Left renal pelvis (tissue), 4 donors: ENCODE data around the gene CPA1. TPM values are rescaled to one million over a fixed set of nuclear protein-coding genes. Genes with fewer than 3 reads are reported as not detected.

Experiments
- DNase-seq, 4 donors: peaks; one replicate each; pipeline ENCODE4 v3.0.0-alpha.2; 2013; ENCODE audit warnings: low read depth in 4 of 4, low spot score in 3 of 4
- polyA plus RNA-seq, 4 donors: library from polyadenylated mRNA; unstranded; fragments of 120-200 nt; gene quantifications; one replicate each; pipeline ENCODE4 v1.2.1, GENCODE V29; 2013; ENCODE audit not compliant: insufficient read length in 4 of 4

The CPA1 gene
- polyA plus RNA-seq = 1 to 10 TPM; 1.6 to 3.1 (median 2.1) TPM

DNA sequence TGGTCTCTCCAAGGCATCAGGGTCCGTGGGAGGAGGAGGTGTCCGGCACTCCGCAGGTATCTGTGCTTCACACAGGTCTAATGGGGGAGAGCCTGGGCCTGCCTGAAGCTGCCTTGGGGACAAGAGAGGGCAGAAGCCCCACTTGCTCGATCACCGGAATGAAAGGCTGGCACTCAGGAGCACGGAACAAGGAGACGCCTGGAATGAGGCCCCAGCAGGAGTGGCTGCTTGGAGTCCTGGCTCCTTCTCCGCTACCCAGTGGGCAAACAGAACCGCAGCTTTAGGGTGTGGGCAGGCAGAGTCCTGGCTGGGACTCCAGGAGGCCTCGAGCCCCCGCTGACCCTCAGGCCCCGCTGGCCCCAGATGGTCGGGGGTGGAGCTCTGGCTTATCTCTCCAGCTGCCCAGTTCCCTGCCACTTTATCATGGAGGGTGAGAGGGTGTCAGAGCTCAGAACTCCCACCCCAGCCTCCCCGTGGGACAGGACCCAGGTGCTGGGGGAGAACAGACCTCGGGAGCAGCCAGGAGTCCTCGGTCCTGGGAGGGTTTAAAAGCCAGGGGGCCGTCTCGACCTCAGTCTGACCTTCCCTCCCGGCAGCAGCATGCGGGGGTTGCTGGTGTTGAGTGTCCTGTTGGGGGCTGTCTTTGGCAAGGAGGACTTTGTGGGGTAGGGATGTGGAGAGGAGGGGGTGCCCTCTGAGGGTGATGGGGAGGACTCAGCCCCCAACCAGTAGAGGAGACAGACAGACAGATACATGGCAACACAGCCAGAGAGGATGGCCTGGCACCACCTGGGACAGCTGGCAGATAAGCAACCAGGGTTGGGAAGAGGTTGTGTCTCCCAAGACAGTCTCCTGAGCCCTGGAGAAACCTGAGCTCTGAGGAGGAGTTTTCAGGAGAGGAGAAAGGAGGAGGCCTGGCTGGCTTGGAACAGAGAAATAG lies at the start of gene CPA1:
TSS of gene CPA1 (plus strand) at position 574 of the 940 bp plus-strand sequence. CDS start at position 601, 27 bp downstream.
- no peak for DNase-seq

DNA sequence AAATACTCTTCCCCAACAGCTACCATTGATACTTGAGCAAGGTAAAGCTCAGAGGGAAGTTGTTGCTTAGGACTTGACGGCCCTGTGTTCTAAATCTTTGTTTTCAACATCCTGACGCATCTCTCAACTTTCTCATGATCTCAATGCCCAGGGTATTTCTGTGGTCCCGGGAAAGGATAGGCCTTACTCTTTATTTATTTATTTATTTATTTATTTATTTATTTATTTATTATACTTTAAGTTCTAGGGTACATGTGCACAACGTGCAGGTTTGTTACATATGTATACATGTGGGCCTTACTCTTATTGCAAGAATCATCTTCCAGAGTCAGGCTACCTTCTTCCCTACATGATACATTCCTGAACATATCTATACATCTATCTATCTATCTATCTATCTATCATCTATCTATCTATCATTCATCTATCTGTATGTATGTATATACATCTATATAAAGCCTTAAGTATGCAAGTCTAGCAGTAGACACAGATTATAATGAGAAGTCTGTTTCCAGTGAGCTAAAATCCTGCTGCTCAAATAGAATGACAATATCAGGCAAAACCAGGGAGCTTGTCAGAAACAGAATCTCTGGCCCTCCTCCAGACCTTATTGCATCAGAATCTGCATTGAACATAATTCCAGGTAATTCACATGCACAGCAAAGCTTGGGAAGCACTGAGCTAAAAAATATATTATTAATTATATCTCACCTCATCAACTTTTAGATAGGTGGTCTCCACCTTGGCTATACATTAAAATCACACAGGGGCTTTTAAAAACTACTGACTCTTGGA lies 47.8 kb upstream of the CPA1 start:
- no peak for DNase-seq

DNA sequence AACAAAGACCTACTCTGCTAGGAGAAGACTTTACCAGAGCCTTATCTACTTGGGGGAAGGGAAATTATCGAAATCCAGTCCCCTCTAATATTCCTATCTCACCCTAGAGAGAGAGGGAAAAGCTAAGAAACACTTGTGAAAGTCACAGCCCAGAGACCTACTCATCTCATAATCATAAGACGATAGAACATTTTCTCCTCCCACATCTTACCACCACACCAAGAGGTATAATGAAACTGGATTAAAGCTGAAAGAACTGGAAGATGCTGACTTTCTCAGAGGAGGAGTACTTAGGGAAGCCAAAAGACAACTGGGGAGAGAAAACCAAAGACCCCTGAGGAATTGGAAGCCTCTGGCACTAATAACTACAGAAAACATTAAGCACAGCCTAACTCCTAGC lies 46.5 kb upstream of the CPA1 start:
- DNase-seq = no peak

DNA sequence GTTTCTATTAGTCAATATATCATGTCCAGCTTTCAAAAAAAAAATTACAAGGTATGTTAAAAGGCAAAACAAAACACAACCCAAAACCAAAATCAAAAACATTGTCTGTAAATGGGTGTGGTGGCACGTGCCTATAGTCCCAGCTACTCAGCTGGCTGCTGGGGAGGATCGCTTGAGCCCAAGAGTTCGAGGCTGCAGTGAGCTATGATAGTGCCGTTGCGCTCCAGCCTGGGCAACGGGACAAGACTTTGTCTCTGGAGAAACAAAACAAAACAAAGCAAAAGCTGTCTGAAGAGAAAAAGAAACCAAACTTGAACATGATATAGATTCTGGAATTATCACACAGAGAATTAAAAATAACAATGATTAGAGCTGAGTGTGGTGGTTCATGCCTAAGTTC lies 46.0 kb upstream of the CPA1 start:
- no peak for DNase-seq

DNA sequence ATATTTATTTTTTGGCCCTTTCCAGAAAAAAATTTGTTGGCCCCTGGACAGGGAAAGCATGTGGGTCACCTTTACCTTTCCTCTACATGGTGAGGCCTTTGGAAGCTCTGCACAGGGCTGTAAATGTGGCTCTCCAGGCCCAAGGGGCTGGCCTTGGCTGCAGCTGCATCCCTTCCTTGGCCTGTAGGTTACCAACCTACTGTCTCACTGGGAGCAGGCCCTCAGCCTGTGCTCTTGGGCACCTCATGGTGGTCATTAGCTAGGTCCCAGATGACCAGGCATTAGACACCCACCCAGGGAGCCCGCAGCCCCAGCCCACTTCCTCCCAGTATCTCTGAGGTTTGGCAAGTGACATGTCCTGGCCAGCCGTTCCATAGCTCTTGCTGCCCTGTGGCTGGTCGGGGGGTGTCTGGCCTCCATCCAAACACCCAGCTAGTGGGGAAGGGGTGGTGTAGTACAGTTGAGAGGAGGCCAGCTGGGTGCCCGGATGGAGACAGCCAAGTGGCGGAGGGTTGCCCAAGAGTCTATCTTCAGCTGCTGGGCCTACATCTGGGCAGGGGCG lies 42.8 kb upstream of the CPA1 start:
- DNase-seq = no peak

DNA sequence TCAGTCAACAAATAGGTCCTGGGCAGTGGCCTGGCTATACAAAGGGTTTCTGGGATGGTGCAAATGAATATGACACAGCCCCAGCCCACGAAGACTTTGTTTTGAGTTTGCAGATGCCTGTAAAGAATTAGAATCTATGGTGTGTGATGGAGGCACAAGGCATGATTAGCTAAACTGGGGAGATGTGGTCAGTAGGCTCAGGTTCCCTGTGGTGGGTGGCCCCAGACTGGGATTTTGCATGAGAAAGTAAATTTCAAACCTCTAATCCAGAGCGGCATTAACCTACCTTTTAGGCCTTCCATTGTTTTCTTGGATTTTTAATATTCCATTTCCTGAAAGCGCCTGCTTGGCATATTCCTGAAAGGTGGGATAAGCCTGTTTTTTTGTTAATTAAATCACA lies 42.1 kb upstream of the CPA1 start:
- no peak for DNase-seq

DNA sequence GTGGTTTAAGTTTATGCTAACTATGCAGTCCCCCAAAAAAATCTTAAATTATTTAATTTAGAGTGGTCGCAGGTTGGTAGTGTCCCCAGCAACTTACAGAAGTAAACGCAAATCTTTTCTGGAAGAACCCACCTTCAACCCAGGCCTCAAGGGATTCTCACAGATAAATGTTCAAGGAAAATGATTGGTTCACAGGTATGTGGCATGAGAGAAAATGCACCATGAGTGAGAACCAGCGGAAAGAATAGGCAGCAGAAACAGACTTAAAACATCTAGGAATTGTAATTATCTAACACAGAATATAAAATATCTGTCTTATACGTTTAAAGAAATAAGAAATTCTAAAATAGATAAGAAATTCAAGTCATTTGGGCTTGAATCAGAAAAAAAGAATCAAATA lies 38.4 kb upstream of the CPA1 start:
- no peak for DNase-seq

DNA sequence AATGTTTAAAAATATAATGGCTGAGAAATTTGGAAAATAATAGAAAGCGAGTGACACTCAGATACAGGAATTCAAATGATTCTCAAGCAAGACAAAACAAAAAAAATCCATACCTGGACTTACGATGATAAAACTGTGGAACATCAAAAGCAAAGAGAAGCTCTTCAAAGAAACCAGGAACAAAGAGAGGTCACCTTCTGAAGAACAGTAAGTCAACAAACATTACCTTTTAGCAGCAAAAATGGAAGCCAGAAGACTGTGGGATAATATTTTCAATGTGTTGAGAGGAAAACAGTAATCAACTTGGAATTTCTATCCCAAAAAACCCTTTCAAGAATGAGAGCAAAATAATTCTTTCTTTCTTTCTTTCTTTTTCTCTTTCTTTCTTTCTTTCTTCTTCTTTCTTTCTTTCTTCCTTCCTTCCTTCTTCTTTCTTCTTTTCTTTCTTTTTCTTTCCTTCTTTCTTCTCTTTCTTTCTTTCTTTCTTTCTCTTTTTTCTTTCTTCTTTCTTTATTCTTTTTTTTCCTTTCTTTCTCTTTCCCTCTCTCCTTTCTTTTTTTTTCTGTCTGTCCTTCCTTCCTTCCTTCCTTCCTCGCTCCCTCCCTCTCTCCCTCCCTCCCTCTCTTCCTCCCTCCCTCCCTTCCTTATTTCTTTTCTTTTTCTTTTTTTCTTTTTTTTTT lies 37.5 kb upstream of the CPA1 start:
- no peak for DNase-seq

DNA sequence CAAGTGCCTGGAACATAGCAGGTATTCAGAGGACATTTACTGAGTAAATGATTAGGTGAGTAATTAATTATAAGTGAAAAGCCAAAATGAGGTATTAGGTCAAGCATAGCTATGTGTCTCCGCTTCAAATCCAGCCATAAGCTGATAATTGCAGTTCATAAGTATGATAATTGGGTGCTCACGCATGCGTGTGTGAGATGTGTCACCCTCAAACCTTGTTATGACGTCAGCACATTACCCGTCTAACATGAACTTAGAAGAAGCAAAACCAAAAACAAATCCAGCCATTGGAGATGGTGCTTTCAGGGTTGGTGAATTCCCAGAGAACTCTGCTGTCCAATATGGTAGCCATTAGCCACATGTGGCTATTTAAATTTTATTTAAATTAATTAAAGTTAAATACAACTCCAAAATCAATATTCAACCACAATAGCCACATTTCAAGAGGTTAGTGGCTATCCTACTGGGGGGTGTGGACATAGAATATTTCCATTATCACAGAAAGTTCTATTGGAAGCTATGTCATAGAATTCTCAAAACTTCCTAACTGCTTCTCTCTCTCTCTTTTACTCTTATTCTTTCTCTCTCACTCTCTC lies 35.9 kb upstream of the CPA1 start, which contains the start of gene CPA5:
TSS of gene CPA5 (plus strand) at position 546 of the 596 bp plus-strand sequence. CDS start 1,670 bp downstream, outside the sequence.
- no peak for DNase-seq

DNA sequence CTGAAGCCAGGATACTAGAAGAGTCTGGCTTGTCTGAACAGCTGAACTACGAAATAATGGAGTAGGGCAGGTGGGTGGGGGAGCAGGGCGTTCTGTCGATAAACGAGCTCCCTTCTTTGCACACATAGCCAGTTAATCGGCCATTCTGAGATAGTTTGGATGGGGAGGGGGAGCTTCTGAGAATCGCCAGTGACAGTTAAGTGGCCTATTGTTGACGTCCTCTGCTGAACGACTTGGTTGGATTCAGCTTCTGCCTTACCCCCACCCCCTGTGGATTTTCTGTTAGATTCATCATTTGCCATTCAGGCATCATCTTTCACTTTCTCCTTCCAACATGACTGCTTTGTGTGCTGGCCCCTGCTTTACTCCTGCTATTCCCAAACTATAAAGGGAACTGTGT lies 35.2 kb upstream of the CPA1 start:
- DNase-seq = no peak

DNA sequence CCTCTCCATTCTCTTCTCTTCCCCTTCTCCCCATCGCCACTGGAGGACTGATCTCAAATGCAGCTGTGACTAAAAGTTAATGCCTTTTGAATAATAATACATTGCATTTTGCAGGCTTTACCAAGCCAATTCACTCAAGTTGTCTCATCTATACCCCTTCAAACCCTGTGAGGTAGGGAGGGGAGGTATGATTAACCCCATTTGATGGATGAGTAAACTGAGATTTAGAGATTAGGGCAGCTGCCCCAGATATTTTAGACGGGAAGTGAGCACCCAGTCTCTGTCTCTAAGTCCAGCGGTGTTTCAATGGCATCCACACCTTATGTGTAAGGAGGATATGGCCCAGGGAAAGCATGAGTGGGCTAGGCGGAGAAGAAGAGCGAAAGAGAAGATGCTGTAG lies 34.6 kb upstream of the CPA1 start:
- DNase-seq = no peak

DNA sequence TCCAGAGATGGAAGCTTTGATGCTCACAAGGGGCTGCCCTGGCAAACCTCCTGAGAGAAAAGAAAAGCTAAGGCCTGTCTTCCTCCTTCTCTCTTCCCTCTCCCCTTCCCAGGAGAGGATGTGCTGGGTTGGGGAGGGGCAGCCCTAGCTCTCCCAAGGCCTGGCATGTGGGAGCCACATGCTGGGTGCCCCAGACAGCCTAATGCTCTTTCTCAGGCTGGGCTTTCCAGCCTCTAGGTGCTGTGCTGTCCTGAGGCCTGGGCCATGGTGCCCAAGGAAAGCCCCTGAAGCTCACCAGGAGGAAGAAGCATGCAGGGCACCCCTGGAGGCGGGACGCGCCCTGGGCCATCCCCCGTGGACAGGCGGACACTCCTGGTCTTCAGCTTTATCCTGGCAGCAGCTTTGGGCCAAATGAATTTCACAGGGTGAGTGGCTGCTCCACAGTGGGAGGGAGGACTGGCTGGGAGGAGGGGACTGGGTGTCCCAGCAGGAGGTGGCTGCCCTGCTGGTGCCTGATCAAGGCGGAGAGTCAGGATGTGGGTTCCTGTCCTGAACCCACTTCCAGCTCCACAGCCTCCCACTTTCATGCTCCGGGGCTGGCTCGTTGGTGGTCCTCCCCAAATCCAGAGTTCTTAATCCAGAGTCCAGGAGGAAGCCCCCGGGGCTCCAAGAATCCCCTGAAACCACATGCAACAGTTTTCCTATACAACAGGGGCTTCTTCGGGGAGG lies 34.0 kb upstream of the CPA1 start:
- DNase-seq = no peak

DNA sequence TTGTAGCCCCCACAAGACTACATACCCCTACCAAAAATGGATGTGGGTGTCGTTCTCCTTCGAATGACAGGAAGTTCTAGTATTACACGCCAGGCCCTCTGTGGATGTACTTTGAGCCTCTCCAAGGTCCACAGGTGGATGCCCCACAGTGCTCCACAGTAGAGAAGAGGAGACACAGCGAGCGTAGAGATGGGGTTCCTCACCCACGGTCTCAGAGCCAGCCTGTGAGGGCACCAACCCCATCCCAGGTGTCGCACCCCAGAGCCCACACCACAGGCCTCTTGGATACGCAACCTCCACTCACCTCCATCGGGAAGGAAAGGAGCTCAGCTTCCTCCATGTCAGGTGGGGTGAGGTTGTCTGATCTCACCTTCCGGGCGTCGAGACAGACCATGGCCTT lies 33.4 kb upstream of the CPA1 start:
- DNase-seq = no peak

DNA sequence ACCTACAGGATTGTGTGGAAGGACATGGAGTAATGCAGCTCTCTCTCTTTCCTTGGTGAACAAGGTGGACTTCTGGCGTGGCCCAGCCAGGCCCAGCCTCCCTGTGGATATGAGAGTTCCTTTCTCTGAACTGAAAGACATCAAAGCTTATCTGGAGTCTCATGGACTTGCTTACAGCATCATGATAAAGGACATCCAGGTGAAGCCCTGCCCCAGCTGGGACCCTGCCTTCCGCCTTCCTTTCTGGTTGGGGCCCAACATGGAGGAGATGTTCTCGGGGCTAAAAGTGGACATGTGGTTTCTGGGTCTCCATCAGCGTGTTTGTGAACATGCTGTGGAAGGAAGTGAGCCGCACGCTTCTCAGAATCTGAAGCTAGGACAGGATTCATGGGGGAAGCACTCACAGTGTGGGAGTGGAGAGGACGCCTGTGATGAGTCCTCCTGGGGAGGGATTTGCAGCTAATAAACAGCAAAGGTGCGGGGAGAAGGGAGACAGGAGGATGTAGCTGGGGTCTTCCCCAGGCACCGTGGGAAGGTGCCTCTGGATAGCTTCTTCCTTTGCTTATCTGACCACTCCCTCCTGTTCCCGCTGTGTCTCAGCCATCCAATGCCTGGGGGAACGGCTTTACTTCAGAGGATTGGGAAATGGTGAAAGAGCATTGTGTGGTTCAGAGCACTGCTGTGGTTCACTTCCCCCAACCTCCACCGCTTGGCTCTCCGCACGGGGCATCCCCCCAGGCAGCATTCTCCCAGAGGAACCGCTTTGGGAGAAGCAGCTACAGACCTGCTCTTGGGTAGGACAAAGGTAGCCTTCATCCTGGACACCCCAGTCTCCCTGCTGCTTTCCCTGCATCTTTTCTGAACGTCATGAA lies 30.1 kb upstream of the CPA1 start:
- DNase-seq = no peak

DNA sequence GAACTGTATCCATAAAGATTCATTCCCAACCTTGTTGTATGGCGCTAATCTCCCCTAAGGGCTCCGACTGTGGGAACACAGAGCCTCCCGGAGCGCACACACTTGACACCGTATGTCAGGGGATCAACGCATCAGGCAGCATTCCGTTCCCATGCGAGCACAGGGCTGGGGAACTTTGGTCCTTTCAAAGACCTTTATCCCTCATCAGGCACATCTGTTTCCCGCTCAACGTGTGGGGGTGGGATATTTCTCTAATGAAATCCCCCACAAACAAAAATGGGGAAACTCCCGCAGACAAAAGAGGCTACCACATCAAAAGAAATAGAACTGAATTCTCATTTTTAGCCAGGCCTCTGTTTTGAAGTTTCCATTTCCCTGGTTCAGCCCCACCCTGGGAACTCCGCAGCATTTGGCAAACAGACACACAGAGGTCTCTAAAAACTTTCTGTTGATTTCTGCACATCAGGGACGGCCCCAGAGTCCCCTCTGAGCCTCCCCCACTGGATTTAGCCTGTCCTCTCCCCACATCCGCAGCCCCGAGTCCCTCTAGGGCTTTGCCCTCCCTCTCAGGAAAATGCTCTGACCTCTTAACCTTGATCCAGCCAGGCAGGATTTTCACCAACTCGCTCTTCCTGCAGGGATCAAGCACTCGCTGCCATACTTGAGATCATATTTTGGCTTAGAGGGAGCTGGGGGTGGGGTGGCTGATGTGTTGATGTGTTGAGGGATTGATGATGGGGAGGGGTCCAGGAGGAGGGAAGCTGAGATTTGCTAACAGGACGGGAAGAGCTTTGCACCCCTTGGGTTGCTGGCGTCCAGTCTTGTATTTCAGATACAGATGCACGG lies 29.1 kb upstream of the CPA1 start:
- DNase-seq = no peak

DNA sequence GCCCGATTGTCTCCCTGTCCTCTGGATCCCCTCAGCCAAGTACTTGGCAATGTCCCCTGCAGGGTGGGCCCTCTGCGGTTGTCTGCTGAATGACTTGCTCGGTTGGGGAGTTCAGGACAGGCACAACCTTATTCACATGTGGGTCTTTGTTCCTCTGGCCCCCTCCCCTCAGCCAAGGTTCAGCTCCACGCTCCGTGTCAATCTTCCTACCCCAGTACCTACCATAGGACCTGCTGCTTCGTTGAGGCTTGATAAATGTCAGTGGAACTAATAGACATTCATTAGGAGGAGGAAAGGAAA lies 28.6 kb upstream of the CPA1 start:
- no peak for DNase-seq

DNA sequence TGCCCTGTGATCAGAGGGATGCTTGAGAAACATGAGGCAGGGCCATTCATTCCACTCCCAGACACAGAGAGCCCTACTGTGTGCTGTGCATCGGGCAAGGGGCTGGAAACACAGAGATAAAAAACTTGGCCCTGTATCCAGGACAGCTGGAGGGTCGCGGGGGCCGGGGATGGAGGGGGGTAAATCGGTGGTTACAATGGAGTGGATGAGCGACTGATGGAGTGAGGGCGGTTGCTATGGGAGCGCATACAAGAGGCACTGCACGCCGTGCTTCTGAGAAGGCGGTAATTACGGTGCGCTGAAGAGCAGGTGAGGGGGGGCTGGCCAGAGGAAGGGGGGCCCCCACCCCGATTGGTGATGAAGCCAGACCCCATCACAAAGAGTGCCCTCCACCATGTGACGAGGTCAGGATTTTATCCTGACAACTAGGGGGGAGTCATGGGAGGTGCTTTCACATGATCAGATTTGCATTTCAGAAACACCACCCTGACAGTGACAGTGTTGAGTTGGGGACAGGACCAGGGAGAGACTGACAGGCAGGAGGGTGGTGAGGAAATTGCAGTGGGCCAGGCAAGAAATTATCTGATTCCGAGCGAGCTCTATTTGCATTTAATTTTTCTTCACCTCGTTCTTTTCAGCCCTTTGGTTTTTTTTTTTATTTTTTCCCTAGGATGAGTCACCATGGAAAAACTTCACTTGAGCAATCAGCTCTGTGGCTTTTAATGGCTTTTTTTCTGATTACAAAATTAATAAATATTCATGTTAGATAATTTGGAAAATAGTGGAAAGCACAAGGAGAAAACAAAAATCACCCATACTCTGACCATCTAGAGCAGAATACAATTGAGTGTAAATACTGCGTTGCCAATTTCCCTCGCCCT lies 27.9 kb upstream of the CPA1 start:
- no peak for DNase-seq
